OCI-LY3 (cell line): Measurements from ENCODE around the gene TLCD3B.

Experiments
- H2AFZ ChIP-seq: fragments of 200-600, 300-600 bp; shearing (Covaris generic); 2 replicates; pipeline ENCODE4 v1.6.0; 2014; ENCODE audit warnings: antibody characterized with exemption, low read depth, low read length
- H3K27ac ChIP-seq: fragments of 200-600, 300-600 bp; sonication (generic); 2 replicates; pipeline ENCODE4 v1.5.1; 2014; ENCODE audit warnings: mild to moderate bottlenecking, low read length, moderate library complexity, mixed read lengths
- H3K27me3 ChIP-seq: fragments of 200-600, 300-600 bp; sonication (generic); 2 replicates; pipeline ENCODE4 v1.6.1; 2014; ENCODE audit warnings: low read depth, low read length, mixed read lengths
- H3K36me3 ChIP-seq: fragments of 200-600, 300-600 bp; sonication (generic); replicated peaks from 2 replicates; pipeline ENCODE3; 2014; ENCODE audit warnings: low read depth, low read length, mixed read lengths
- H3K4me1 ChIP-seq: fragments of 300-600, 200-600 bp; sonication (generic); 2 replicates; pipeline ENCODE4 v1.6.1; 2014; ENCODE audit warnings: low read length, mixed read lengths
- H3K4me2 ChIP-seq: fragments of 200-600, 300-600 bp; sonication (generic); 2 replicates; pipeline ENCODE4 v1.6.1; 2014; ENCODE audit warnings: low read length, mixed read lengths
- H3K4me3 ChIP-seq: fragments of 300-600, 200-600 bp; sonication (generic); 2 replicates; pipeline ENCODE4 v1.5.1; 2014; ENCODE audit warnings: antibody characterized with exemption, mild to moderate bottlenecking, low read length, moderate library complexity
- H3K79me2 ChIP-seq: fragments of 300-600, 200-600 bp; shearing (Covaris generic); 2 replicates; pipeline ENCODE4 v1.6.1; 2014; ENCODE audit warnings: mild to moderate bottlenecking, low read length, mixed read lengths
- H3K9ac ChIP-seq: fragments of 300-600, 200-600 bp; shearing (Covaris generic); 2 replicates; pipeline ENCODE4 v1.6.0; 2014; ENCODE audit warnings: mild to moderate bottlenecking, low read length, moderate library complexity
- H3K9me3 ChIP-seq: fragments of 200-600, 300-600 bp; shearing (Covaris generic); 2 replicates; pipeline ENCODE4 v1.6.1; 2014; ENCODE audit warnings: low read length, mixed read lengths; ENCODE audit not compliant: insufficient read depth
- H4K20me1 ChIP-seq: fragments of 200-600, 300-600 bp; sonication (generic); 2 replicates; pipeline ENCODE4 v1.6.1; 2016; ENCODE audit warnings: low read length, mixed read lengths; ENCODE audit not compliant: insufficient read depth
- EZH2phosphoT487 ChIP-seq: fragments of 200-600 bp; shearing (Covaris generic); IDR thresholded peaks from 2 replicates; pipeline ENCODE4 v1.6.1; 2018; ENCODE audit warnings: antibody characterized with exemption, mixed run types, low read depth
- TF ChIP-seq, protein P1 (sequence below): fragments of 200-600, 300-600 bp; sonication (generic); IDR thresholded peaks from 2 replicates; pipeline ENCODE4 v1.5.1; 2014; ENCODE audit warnings: antibody characterized with exemption, low read length, low read depth

TLCD3B gene

GRCh38 chr16:30065943-30066760 is 35.1 kb upstream of the TLCD3B start:
- peaks cover 51% of the 10 kb centered on the region for H3K36me3 ChIP-seq
- peak overlapping the region; percentile 73 for H3K27ac ChIP-seq

GRCh38 chr16:30065102-30065942 is 34.3 kb upstream of the TLCD3B start, which contains the start of gene ALDOA:
Gene ALDOA (plus strand): TSS chr16:30065760. CDS start chr16:30066898, 1,138 bp downstream.
- TF ChIP-seq, protein P1, sequence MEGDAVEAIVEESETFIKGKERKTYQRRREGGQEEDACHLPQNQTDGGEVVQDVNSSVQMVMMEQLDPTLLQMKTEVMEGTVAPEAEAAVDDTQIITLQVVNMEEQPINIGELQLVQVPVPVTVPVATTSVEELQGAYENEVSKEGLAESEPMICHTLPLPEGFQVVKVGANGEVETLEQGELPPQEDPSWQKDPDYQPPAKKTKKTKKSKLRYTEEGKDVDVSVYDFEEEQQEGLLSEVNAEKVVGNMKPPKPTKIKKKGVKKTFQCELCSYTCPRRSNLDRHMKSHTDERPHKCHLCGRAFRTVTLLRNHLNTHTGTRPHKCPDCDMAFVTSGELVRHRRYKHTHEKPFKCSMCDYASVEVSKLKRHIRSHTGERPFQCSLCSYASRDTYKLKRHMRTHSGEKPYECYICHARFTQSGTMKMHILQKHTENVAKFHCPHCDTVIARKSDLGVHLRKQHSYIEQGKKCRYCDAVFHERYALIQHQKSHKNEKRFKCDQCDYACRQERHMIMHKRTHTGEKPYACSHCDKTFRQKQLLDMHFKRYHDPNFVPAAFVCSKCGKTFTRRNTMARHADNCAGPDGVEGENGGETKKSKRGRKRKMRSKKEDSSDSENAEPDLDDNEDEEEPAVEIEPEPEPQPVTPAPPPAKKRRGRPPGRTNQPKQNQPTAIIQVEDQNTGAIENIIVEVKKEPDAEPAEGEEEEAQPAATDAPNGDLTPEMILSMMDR, result no peak
- no peak for TF ChIP-seq EZH2phosphoT487
- H3K27me3 ChIP-seq, result no peaks in the 10 kb centered on the region
- H3K4me2 ChIP-seq, result peak within 1 kb of the TSS; percentile 88
- peaks cover 44% of the 10 kb centered on the region for H3K36me3 ChIP-seq
- H3K27ac ChIP-seq, result peak within 1 kb of the TSS; percentile 92
- H3K4me1 ChIP-seq, result peaks cover 18% of the 10 kb centered on the region
- peak within 1 kb of the TSS; percentile 94 for H3K4me3 ChIP-seq
- no peak within 1 kb of the TSS; the same call in 1 of the 2 replicates for H2AFZ ChIP-seq
- H3K9me3 ChIP-seq, result no peaks in the 10 kb centered on the region
- peak within 1 kb of the TSS; percentile 92 for H3K9ac ChIP-seq
- peaks cover 63% of the 10 kb centered on the region for H3K79me2 ChIP-seq
- H4K20me1 ChIP-seq, result peaks cover 42% of the 10 kb centered on the region

More at GRCh38 chr16:30065943-30066760, 35.1 kb upstream of the TLCD3B start:
- Histone ChIP-seq H3K79me2 (peaks cover 63% of the 10 kb centered on the region), H3K4me3 (peak overlapping the region; percentile 94), H2AFZ (no peak overlapping the region), H3K9ac (peak overlapping the region; percentile 90), H3K9me3 (no peaks in the 10 kb centered on the region), H3K27me3 (no peaks in the 10 kb centered on the region), H4K20me1 (peaks cover 48% of the 10 kb centered on the region), H3K4me2 (peak overlapping the region; percentile 88), H3K4me1 (peaks cover 18% of the 10 kb centered on the region)
- TF ChIP-seq EZH2phosphoT487, result no peak
- TF ChIP-seq, protein P1, result no peak

- H3K9me3 ChIP-seq, result no peaks in the 10 kb centered on the region
- peaks cover 38% of the 10 kb centered on the region for H3K36me3 ChIP-seq
- peak overlapping the region; percentile 94 for H3K4me3 ChIP-seq
- peaks cover 18% of the 10 kb centered on the region for H3K4me1 ChIP-seq
- TF ChIP-seq, protein P1, result no peak
- TF ChIP-seq EZH2phosphoT487, result no peak
- H3K4me2 ChIP-seq, result peak overlapping the region; percentile 86
- H3K79me2 ChIP-seq, result peaks cover 58% of the 10 kb centered on the region
- no peaks in the 10 kb centered on the region for H3K27me3 ChIP-seq
- H3K27ac ChIP-seq, result peak overlapping the region; percentile 92
- peak overlapping the region; percentile 92 for H3K9ac ChIP-seq
- H2AFZ ChIP-seq, result no peak overlapping the region
- peaks cover 36% of the 10 kb centered on the region for H4K20me1 ChIP-seq
These were observed 33.6 kb upstream of the TLCD3B start for GRCh38 chr16:30064729-30065101.
